ENCODE measurements around the gene NEK9. TPM values are rescaled to one million over a fixed set of nuclear protein-coding genes. Genes with fewer than 3 reads are reported as not detected.
A peak's percentile ranks its signal among the peaks of the same experiment; 100 is the strongest.

NEK9 gene
- total and polyA plus RNA-seq, 9 of the 15 experiments (the other 6 are each of a cell fraction or from before 2014, with no cell fraction given) = 2.8 to 39.6 (median 19.8) TPM

DNA sequence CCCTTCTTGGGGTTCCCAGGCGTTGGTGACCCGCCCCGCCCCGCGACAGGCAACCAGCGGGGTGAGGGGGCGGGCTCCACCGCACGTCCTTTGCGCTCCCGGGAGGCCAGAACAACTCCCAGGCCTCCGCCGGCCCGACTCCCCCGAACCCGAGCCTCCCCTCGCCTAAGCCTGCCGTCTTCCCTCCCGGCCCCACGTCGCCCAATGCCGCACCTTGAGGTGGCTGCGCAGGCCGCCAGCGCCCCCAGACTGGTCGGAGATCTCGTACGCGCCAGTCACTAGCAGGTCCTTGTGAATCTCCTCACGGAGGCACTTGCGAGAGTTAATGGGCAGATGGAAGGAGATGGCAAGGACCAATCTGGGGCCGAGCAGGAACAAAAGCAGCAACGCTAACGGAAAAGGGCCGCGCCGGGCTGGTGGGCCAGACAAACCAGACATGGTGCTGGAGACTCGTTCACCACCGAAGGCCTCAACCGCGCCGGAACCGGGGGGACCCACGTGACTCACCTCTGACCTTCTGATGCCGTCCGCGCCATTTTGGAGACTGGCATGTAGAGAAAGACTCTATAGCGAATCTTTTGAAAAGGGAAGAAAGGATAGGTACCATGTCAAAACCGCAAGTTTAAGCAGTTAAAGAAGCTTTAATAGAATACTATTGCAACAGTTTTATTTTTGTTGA lies 49.4 kb upstream of the NEK9 start, which contains the start of gene TMED10 (continued):
- TF ChIP-seq, protein P1, sequence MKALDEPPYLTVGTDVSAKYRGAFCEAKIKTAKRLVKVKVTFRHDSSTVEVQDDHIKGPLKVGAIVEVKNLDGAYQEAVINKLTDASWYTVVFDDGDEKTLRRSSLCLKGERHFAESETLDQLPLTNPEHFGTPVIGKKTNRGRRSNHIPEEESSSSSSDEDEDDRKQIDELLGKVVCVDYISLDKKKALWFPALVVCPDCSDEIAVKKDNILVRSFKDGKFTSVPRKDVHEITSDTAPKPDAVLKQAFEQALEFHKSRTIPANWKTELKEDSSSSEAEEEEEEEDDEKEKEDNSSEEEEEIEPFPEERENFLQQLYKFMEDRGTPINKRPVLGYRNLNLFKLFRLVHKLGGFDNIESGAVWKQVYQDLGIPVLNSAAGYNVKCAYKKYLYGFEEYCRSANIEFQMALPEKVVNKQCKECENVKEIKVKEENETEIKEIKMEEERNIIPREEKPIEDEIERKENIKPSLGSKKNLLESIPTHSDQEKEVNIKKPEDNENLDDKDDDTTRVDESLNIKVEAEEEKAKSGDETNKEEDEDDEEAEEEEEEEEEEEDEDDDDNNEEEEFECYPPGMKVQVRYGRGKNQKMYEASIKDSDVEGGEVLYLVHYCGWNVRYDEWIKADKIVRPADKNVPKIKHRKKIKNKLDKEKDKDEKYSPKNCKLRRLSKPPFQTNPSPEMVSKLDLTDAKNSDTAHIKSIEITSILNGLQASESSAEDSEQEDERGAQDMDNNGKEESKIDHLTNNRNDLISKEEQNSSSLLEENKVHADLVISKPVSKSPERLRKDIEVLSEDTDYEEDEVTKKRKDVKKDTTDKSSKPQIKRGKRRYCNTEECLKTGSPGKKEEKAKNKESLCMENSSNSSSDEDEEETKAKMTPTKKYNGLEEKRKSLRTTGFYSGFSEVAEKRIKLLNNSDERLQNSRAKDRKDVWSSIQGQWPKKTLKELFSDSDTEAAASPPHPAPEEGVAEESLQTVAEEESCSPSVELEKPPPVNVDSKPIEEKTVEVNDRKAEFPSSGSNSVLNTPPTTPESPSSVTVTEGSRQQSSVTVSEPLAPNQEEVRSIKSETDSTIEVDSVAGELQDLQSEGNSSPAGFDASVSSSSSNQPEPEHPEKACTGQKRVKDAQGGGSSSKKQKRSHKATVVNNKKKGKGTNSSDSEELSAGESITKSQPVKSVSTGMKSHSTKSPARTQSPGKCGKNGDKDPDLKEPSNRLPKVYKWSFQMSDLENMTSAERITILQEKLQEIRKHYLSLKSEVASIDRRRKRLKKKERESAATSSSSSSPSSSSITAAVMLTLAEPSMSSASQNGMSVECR (CRISPR knock-in tag; IDR thresholded peaks at IDR 0.05) = peak; percentile 84; the same call in 1 of the 2 replicates
- TF ChIP-seq, protein P2, sequence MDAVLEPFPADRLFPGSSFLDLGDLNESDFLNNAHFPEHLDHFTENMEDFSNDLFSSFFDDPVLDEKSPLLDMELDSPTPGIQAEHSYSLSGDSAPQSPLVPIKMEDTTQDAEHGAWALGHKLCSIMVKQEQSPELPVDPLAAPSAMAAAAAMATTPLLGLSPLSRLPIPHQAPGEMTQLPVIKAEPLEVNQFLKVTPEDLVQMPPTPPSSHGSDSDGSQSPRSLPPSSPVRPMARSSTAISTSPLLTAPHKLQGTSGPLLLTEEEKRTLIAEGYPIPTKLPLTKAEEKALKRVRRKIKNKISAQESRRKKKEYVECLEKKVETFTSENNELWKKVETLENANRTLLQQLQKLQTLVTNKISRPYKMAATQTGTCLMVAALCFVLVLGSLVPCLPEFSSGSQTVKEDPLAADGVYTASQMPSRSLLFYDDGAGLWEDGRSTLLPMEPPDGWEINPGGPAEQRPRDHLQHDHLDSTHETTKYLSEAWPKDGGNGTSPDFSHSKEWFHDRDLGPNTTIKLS (IDR thresholded peaks at IDR 0.05; ENCODE audit: borderline replicate concordance, low read depth) = peak; percentile 78; the same call in 1 of the 2 replicates
- peak; percentile 61 for TF ChIP-seq RB1 (IDR thresholded peaks at IDR 0.05; ENCODE audit: low read depth)
